ENCODE data around the gene INPP5J.
"Not testable (repeated sequence)": the region's sequence is repeated elsewhere in the genome, so short reads cannot be mapped to it uniquely, and the experiment has no call there.

The INPP5J gene

DNA sequence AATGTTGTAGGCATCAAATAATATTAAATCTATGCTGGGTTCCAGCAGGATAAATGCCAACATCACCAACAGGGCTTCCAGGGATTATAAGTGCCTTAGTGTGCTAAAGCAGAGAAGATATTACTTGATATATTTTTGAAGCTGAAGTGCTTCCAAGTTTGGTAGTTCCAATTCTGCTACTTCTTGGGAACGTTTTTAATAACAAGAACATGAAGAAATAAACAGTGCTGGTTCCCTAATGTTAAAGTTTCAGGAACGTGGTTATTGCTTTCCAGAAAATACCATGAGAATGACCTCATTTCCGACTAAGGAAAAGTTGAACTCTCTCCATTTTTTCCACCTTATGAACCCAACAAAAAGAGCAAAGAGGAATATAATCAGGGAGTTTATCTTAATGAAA lies 32.7 kb downstream of the INPP5J start:
- FAIRE-seq = no peak

- no peak for FAIRE-seq
Measured at GRCh38 chr22:31160328-31160978, 37.7 kb downstream of the INPP5J start.

DNA sequence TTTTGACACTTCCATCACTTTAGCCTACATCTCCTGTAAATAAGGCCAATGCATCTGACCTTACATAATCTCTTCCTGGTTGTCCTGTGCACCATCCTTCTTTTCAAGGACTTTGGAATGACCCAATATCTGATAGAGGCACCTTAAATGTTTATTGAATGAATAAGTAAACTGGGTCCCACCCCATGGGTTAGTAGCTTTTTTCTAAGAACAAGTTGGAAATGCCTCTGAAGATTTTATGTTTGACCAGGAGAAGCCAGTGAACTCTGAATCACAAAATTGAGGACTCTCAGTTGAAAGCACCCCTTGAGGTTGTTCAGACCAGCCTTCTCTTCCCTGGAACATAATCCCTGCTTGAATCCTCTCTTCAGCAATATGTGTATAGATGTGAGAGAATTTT lies 38.6 kb downstream of the INPP5J start:
- FAIRE-seq = no peak

- FAIRE-seq = no peak
Measured at GRCh38 chr22:31162015-31162765, 39.4 kb downstream of the INPP5J start.

DNA sequence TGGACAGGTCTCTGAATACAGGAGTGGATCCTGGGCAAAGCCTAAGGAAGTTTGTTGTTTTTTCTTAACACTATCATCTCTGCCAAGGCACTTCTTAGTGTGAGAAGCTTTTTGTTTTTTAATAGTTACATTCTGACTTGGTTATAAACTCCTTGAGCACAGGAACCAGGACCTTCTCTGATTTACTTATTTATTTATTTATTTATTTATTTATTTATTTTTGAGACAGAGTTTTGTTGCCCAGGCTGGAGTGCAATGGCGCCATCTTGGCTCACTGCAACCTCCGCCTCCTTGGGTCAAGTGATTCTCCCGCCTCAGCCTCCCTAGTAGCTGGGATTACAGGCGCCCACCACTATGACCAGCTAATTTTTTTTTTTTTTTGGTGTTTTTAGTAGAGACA lies 48.2 kb downstream of the INPP5J start:
- no peak for FAIRE-seq

DNA sequence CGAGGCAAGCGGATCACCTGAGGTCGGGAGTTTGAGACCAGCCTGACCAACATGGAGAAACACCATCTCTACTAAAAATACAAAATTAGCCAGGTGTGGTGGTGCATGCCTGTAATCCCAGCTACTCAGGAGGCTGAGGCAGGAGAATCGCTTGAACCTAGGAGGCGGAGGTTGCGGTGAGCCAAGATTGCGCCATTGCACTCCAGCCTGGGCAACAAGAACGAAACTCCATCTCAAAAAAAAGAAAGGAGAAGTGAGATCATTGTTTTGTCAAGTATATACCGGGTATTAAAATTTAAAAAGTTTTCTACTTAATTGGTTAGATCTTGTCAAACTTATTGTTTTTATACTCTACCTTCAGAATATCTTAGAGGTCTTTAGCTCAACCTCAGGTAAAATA lies 49.0 kb downstream of the INPP5J start:
- not testable (repeated sequence) for FAIRE-seq

- FAIRE-seq = peak; percentile 27
Measured at GRCh38 chr22:31173386-31174145, 50.8 kb downstream of the INPP5J start.

GRCh38 chr22:31176923-31177322 lies 54.2 kb downstream of the INPP5J start:
- no peak for FAIRE-seq

DNA sequence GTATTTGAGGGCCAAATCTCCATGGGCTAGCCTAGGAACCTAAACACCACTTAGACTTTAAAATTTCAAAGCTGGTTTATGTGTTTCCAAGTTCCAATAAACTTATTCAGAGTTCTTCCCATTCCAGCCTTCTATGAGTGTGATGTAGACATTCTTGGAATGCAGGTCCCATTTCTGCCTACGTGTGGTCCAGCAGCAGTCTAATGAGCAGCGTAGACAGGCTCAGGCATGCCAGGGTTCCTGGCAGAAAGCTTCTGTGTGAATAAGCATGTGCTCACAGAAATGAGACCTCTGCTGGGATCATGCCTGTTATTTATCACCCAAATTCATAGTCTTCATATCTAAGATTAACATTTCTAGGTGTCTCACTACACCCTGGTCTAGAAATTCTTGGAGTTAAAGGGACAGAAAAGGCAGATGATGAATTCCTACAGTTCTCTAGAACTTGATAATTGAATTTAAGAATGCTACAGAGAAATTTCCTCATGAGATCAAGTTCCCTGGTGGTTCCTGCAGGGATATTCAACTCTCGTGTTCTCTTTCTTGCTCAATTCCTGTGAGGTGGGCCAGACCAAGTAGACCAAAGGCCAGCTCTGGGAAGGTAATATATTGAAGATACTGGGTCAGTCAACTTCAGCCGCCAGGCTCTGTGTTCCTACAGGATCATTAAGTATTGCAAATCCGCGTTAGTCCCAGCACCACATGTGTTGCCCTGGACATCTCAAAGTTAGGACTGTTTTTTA lies 54.8 kb downstream of the INPP5J start:
- FAIRE-seq = peak; percentile 80

- FAIRE-seq = no peak
Measured at GRCh38 chr22:31178859-31179258, 56.1 kb downstream of the INPP5J start.

DNA sequence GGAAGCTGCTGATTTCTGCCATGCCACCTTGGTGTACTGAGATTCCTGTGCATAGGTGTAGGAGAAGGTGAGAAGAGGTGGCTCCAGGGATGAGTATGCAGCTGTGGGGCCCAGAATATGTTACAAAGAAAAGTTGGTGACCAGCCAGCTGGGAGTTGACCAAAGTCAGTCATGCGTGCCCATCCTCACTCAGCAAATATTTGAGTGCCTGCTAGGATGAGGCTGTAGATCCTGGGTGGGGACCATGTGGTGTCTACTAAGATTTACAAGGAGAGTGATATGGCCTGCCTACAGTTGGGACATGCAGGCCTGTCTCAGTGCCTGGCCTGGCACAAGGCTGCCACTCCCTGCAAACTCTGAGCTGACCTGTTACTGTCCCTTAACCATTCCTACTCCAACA lies 56.6 kb downstream of the INPP5J start:
- no peak for FAIRE-seq

DNA sequence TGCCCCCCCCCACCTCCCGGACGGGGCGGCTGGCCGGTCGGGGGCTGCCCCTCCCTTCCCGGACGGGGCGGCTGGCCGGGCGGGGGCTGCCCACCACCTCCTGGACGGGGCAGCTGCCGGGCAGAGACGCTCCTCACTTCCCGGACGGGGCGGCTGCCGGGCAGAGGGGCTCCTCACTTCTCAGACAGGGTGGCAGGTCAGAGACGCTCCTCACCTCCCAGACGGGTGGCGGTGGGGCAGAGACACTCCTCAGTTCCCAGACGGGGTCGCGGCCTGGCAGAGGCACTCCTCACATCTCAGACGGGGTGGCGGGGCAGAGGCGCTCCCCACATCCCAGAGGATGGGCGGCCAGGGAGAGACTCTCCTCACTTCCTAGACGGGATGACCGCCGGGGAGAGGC lies 61.2 kb downstream of the INPP5J start:
- FAIRE-seq = no peak
